HG03378 (cell line): ENCODE results near the gene FMN2.

Experiments
- ATAC-seq: cut with Tn5 transposase; IDR thresholded peaks from one replicate; pipeline ENCODE4 v1.9.1; 2021; ENCODE audit warnings: mild to moderate bottlenecking, moderate library complexity; ENCODE audit not compliant: unreplicated experiment

The FMN2 gene

DNA sequence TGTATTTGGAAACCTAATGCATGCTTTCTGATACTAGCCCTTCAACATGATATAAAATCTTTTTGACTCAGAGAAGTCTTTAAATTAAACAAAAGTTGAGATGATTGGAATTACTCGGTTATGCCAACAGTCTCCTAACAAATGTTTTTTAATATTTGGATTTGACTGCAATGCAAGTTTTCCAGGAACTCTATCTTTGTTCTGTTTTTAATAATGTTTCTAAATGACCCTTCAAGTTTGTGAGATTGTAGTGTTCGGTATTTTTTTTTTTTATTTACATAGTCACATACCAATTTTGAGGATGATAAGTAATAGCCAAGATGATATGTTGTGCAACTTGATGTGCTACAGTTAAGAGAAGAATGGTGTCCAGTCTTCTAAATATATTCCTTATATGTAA, 258.0 kb downstream of the FMN2 start:
- ATAC-seq: no peak

GRCh38 chr1:240350910-240351331, 259.2 kb downstream of the FMN2 start:
- ATAC-seq: no peak

DNA sequence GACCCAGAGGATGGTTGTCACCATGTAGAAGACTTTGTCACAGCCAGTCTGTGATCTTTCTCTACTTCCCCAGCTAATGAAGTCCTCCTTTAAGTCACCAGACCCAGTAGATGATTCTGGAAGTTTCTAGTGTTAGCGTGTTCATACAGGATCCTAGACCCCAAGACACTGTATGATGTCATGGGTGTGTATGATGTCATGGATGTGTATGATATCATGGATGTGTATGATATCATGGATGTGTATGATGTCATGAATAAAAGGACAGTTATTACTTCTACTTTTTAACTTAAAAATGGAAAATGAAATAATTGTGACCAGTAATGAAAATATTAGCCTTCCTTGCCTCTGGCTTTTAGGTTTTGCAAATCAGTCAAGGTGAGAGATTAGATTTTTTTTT, 260.0 kb downstream of the FMN2 start:
- ATAC-seq: no peak

GRCh38 chr1:240352769-240353168, 261.1 kb downstream of the FMN2 start:
- no peak for ATAC-seq

- no peak for ATAC-seq
Measured at GRCh38 chr1:240356568-240356967, 264.9 kb downstream of the FMN2 start.

GRCh38 chr1:240362046-240362445, 270.4 kb downstream of the FMN2 start:
- ATAC-seq: no peak

- no peak for ATAC-seq
Measured at GRCh38 chr1:240362826-240363225, 271.1 kb downstream of the FMN2 start.

- ATAC-seq: no peak
Measured at GRCh38 chr1:240363315-240363714, 271.6 kb downstream of the FMN2 start.

GRCh38 chr1:240363914-240364313, 272.2 kb downstream of the FMN2 start:
- ATAC-seq: no peak

DNA sequence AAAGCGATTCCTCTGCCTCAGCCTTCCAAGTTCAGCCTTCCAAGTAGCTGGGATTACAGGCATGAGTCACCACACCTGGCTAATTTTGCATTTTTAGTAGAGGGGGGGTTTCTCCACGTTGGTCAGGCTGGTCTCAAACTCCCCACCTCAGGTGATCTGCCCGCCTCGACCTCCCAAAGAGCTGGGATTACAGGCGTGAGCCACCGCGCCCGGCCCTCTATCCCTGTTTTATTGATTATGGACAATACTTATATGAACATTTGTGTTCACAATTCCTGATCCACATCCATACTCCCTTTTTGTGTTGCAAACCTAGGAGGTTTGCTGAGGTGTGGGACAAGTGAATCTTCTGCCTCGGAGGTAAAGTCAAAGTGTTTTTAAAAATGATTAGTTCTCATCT, 275.0 kb downstream of the FMN2 start:
- no peak for ATAC-seq

DNA sequence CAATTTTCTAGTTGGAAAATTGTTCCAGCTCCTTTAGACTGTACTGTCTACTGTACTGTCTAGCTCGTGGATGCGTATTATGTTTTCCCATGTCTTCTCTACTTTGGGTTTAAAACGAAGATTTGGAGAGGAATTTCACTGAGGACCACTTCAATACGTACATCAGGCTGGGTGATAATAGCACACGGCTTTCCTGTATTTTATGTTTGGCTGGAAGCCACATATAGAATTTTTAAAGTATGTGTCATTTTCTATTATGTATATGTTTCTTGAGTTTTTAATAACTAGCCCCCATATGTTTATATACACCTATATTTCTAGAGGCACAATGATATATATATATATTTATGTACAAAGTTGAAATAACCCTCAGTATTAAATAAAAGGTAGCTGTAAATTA, 293.9 kb downstream of the FMN2 start:
- no peak for ATAC-seq

DNA sequence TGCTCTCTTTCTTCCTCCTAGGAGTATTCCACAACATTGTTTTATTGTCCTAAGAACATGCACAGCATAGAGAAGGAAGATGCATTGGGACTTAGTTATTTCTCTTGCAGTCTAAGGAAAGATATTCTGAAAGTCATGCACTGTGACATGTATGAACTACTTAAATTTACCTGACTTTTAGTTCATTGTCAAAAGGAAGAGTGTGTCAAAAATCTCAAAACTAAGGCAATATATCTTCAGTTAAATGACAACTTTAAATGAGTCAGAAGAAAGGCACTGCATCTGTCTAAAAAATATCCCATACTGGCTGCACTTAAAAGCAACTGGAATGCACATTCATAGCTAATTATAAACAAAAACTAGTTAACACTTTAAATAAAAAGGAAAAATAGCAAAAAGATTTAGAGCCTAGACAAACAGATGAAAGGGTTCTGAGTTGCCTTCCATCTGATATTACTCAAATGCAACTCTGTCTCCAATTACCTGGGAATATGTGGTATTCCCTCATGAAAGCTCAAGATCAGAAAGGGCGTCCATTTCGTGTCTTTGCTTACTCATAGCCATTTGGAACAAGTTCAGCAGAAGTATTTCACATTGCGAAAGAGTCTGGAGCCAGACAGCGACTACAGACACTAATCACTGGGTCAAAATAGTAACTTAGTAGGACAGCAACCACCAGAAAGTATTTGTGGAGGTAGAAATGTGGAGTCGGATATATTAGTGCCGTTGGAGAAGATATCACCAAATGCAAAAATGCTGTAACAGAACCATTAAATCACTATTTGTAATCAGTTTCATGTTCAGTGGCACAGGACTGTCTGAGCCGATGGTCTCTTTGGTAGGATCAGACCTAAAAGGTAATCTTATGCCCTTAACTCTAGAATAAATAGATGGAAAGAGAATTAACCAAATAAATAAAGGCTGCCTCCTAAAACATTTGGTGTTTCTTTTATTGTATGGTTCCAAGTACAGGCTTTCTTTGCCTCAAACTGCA, 294.6 kb downstream of the FMN2 start:
- no peak for ATAC-seq

- ATAC-seq: no peak
Measured at GRCh38 chr1:240387051-240387450, 295.4 kb downstream of the FMN2 start.

- ATAC-seq: no peak
Measured at GRCh38 chr1:240391660-240392260, 300.1 kb downstream of the FMN2 start.

DNA sequence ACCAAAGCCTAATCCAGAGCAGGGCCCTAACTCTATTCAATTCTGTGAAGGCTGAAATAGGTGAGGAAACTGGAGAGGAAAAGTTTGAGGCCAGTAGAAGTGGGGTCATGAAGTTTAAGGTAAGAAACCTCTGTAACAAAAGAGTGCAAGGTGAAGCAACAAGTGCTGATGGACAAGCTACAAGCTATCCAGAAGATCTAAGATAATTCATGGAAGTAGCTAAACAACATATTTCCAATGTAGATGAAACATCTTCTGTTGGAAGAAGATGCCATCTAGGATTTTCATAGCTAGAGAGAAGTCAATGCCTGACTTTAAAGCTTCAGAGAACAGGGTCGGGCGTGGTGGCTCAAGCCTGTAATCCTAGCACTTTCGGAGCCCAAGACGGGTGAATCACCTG, 302.7 kb downstream of the FMN2 start:
- no peak for ATAC-seq

- no peak for ATAC-seq
Measured at GRCh38 chr1:240395336-240395735, 303.7 kb downstream of the FMN2 start.

DNA sequence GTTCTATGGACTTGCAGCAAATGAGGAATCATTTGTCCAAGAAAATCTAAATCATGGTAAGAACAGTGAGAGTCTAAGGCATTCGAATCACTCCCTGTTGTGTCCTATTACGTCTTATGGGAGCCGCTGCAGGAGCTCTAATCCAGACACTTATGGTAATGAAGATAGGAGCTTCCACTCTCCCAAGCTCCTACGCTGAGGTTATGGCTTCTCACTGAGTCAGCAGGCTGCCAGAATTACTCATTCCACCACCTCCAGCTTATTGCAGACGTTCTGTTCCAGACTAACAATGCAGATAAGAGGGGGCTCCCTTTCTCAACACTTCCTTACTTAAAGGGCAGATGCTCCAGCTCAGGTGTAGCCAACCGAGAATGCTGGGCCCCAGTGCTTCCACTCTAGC, 307.7 kb downstream of the FMN2 start:
- ATAC-seq: no peak

DNA sequence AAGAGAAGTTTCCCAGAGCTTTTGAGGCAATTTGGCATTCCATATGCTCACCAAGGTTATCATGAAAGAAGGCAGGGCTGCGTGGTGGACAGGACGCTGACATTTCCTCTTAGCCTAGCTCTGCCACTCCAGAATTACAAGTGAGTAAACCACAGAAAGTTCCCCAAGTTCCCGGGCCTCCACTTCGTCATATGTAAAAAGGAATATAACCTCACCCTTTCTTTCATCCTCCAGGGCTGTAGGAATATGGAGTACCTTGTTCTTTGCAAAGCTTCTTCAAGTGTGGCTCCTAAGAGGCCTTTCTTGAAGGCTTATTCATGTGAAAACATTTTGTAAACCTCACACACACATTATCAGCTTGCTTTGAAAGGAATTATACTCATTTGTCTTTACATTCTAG, 310.0 kb downstream of the FMN2 start:
- ATAC-seq: no peak

DNA sequence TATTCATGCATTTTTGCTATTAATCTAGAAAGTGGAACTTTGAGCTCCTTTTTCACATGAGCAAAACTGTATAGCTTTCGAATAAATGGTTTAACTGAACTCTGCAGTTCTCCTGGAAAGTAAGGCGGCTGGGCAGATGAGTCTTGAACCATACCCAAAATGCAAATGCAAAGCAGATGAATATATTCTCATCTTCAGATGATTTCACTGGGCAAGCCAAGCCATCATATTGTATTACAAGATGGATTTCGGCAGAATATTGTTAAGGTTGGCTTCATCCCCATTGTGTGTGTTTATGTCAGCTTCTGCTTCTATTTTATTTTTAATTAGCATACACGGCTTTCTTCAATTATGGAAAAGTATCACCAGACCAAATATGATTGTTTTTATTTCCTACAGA, 310.6 kb downstream of the FMN2 start:
- ATAC-seq: no peak

GRCh38 chr1:240404286-240404685, 312.6 kb downstream of the FMN2 start:
- ATAC-seq: no peak

DNA sequence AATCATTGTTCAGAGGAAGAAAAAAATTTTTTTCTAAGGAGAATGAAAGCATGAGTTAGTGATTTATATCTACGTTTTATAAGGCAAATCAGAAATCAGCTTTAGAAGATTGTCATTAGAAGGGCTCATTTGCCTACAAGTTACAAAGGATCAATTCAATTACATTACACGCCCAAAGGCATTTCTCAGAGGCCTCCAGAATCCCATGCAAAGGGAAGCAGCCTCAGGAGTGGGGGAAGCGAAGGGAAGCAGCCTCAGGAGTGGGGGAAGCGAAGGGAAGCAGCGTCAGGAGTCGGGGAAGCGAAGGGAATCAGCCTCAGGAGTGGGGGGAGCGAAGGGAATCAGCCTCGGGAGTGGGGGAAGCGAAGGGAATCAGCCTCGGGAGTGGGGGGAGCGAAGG, 314.1 kb downstream of the FMN2 start:
- ATAC-seq: no peak

DNA sequence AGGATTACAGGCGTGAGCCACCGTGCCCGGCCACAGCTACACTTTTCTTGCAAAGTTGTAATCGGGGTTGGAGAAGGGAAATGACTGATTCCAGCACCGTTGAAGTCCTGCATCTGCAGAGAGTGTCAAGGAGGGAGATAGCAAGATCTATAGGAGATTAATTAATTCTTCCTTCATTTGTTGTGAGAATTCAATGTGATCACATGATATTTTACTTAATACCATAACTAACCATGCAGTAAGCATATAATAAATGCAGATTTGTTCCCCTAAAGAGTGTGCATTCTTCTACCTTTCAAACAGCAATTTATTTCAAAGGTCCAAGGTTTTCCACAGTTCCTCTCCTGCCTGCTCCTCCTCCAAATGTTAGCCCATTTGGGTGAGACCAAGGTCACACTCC, 315.7 kb downstream of the FMN2 start:
- no peak for ATAC-seq
